ENCODE data around the gene LTBR. TPM values are rescaled to one million over a fixed set of nuclear protein-coding genes. Genes with fewer than 3 reads are reported as not detected.

Gene LTBR
- total RNA-seq, 1 experiment from 2014 or later = 4.8 TPM

DNA sequence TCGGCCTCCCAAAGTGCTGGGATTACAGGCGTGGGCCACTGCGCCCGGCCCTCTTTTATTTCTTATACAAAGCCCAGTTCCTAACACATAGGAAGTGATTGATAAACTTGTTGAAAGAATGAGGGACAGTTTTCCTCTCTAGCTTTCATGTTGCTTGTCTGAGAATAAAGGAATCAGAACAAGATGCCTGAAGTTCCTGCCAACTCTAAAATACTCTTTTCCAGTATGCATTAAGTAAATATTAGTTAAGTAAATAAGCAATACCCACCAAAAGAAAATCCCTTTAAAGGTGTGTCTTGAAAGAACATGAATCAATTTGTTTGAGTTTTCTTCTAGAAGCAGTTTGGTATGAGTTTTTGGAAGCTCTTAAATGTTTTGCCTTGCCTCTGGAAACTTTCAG lies 36.4 kb downstream of the LTBR start:
- Histone ChIP-seq H2BK12ac (ENCODE audit: insufficient read length, low read depth, low read length) (no peak overlapping the region), H2BK120ac (ENCODE audit: low read depth, low read length, poor library complexity, severe bottlenecking) (no peak overlapping the region), H3K79me2 (ENCODE audit: insufficient read depth, low read length) (no peaks in the 10 kb centered on the region), H4K8ac (replicated peaks; ENCODE audit: insufficient read length, low read depth, low read length) (no peak overlapping the region), H4K91ac (ENCODE audit: insufficient read length, low read depth, low read length) (no peak overlapping the region), H3K79me1 (ENCODE audit: insufficient read depth, low read depth, low read length, poor library complexity, severe bottlenecking) (no peaks in the 10 kb centered on the region), H3K4me1 (ENCODE audit: insufficient read depth, low read length) (no peaks in the 10 kb centered on the region), H2BK5ac (ENCODE audit: insufficient read length, low read length) (no peak overlapping the region), H2BK15ac (ENCODE audit: low read depth, low read length) (no peak overlapping the region), H3K23me2 (ENCODE audit: insufficient read length, low read depth, low read length, poor library complexity, severe bottlenecking) (no peaks in the 10 kb centered on the region), H3K9ac (ENCODE audit: extremely low read depth, insufficient read length, low read length) (no peak overlapping the region), H3K56ac (ENCODE audit: insufficient read length, low read depth, low read length) (no peak overlapping the region), H3T11ph (ENCODE audit: low read length) (no peak overlapping the region), H3K4ac (ENCODE audit: low read depth, low read length) (no peak overlapping the region), H3K18ac (ENCODE audit: insufficient read length, low read depth, low read length) (no peak overlapping the region), H3K14ac (ENCODE audit: insufficient read depth, low read length) (no peak overlapping the region), H2AFZ (ENCODE audit: low read length) (no peak overlapping the region), H3K27me3 (ENCODE audit: insufficient read depth, low read length) (no peaks in the 10 kb centered on the region), H4K20me1 (ENCODE audit: control insufficient read depth, insufficient read depth, insufficient read length) (no peaks in the 10 kb centered on the region), H4K5ac (ENCODE audit: insufficient read length, low read depth, low read length) (no peak overlapping the region), H2AK5ac (ENCODE audit: insufficient read length, low read length) (no peak overlapping the region), H3K23ac (ENCODE audit: insufficient read length, low read depth, low read length) (no peak overlapping the region), H2BK20ac (ENCODE audit: low read depth, low read length, poor library complexity, severe bottlenecking) (no peak overlapping the region), H3K9me3 (ENCODE audit: control insufficient read depth, low read depth, low read length) (no peaks in the 10 kb centered on the region), H3K27ac (ENCODE audit: insufficient read length, low read depth, low read length) (no peak overlapping the region), H3K4me2 (ENCODE audit: insufficient read depth, insufficient read length, low read length) (no peak overlapping the region)
- TF ChIP-seq, protein P1, sequence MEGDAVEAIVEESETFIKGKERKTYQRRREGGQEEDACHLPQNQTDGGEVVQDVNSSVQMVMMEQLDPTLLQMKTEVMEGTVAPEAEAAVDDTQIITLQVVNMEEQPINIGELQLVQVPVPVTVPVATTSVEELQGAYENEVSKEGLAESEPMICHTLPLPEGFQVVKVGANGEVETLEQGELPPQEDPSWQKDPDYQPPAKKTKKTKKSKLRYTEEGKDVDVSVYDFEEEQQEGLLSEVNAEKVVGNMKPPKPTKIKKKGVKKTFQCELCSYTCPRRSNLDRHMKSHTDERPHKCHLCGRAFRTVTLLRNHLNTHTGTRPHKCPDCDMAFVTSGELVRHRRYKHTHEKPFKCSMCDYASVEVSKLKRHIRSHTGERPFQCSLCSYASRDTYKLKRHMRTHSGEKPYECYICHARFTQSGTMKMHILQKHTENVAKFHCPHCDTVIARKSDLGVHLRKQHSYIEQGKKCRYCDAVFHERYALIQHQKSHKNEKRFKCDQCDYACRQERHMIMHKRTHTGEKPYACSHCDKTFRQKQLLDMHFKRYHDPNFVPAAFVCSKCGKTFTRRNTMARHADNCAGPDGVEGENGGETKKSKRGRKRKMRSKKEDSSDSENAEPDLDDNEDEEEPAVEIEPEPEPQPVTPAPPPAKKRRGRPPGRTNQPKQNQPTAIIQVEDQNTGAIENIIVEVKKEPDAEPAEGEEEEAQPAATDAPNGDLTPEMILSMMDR (conservative IDR thresholded peaks at IDR 0.05) = no peak
- Mint-ChIP-seq H3K4me1 (peaks cover 5% of the 10 kb centered on the region in 2 experiments), H3K27me3 (ENCODE audit: low read depth) (peaks cover 6% of the 10 kb centered on the region), H3K9me3 (no peaks in the 10 kb centered on the region; a peak in 1 of 5 replicates), H3K27ac (no peak overlapping the region), H3K4me3 (no peak overlapping the region), H3K36me3 (ENCODE audit: insufficient read depth in 1 of 3, low read depth in 3 of 3) (no peaks in the 10 kb centered on the region)
- no CpG with 5 or more reads among the region's 4 CpGs for WGBS (ENCODE audit: extremely low coverage, insufficient read length, low lambda C conversion rate)
- no peak for DNase-seq

Data from H9 (cell line).